Anterior cingulate cortex (tissue), 58 donors: ENCODE results near the gene KDM6B.

Experiments used
- DNase-seq, 58 donors: peaks; one replicate each; lab custom pipeline; 2025; lab: John Stamatoyannopoulos, UW

KDM6B gene

GRCh38 chr17:7840441-7840840 lies 6.4 kb downstream of the KDM6B start:
- no peak for DNase-seq

- DNase-seq: no peak
Measured at GRCh38 chr17:7840875-7841274, 6.9 kb downstream of the KDM6B start.

- DNase-seq: peak in 54 of 58 donors; percentile 51 to 96 (median 84)
Measured at GRCh38 chr17:7841396-7841914, 7.4 kb downstream of the KDM6B start.

- DNase-seq: peak; percentile 63 to 96 (median 88)
Measured at GRCh38 chr17:7841915-7842379, 7.9 kb downstream of the KDM6B start.

GRCh38 chr17:7842380-7843256 lies 8.6 kb downstream of the KDM6B start:
- peak in 44 of 58 donors; percentile 31 to 87 (median 62) for DNase-seq

- DNase-seq: peak in 1 of 58 donors; percentile 59
Measured at GRCh38 chr17:7843257-7843535, 9.2 kb downstream of the KDM6B start.

GRCh38 chr17:7843536-7844291 lies 9.7 kb downstream of the KDM6B start:
- DNase-seq: peak in 52 of 58 donors; percentile 30 to 81 (median 63)

- DNase-seq: peak; percentile 55 to 96 (median 90)
Measured at GRCh38 chr17:7844292-7845154, 10.5 kb downstream of the KDM6B start.

- DNase-seq: no peak
Measured at GRCh38 chr17:7845359-7846062, 11.5 kb downstream of the KDM6B start.

GRCh38 chr17:7846063-7846735 lies 12.2 kb downstream of the KDM6B start:
- no peak for DNase-seq

GRCh38 chr17:7846765-7847661 lies 13.0 kb downstream of the KDM6B start:
- DNase-seq: no peak

- DNase-seq: no peak
Measured at GRCh38 chr17:7848131-7848579, 14.1 kb downstream of the KDM6B start.

- no peak for DNase-seq
Measured at GRCh38 chr17:7848739-7849129, 14.7 kb downstream of the KDM6B start.

- no peak for DNase-seq
Measured at GRCh38 chr17:7849130-7849750, 15.2 kb downstream of the KDM6B start.

GRCh38 chr17:7849751-7850504 lies 15.9 kb downstream of the KDM6B start:
- DNase-seq: no peak

GRCh38 chr17:7850701-7851437 lies 16.9 kb downstream of the KDM6B start:
- no peak for DNase-seq
